ENCODE measurements around the gene ZCCHC8. TPM values are rescaled to one million over a fixed set of nuclear protein-coding genes. Genes with fewer than 3 reads are reported as not detected.

Gene ZCCHC8
- total RNA-seq, 1 experiment from 2014 or later: 30.5 TPM

DNA sequence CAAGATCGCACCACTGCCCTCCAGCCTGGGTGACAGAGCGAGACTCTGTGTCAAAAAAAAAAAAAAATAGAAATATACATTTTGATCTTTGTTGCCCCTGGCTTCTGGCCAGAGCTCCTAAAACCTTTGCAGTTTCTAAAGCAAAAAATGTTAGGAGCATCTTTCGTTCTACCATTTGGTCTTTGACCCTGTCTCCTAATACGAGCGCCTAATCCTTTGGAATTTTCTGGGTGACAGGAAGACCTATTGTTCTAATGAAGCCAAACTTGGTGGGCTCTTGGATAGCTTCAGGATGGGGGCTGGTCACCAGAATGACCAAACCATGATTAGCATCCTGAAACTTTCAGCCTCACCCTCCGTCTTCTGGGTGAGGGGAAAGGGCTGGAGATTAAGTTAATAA, 46.0 kb downstream of the ZCCHC8 start:
- ChIA-PET POLR2A (no interaction called here), CTCF (interaction anchor here (1.0 kb wide), 1 partner anchor 17 kb away, joined by 3 read pairs; no protein-coding TSS in a partner anchor), RAD21 (ENCODE audit: low non-redundant PET in 1 of 2, low total read pairs in 2 of 2, uncharacterized antibody in 2 of 2, unreplicated experiment in 2 of 2) (no interaction called here)
- Histone ChIP-seq H3K27ac (ENCODE audit: low read depth, low read length) (no peak overlapping the region), H3K9me3 (ENCODE audit: control insufficient read depth in 1 of 2, insufficient read depth in 1 of 2, low read depth in 1 of 2, low read length in 2 of 2) (no peaks in the 10 kb centered on the region), H4K20me1 (ENCODE audit: insufficient read depth) (no peaks in the 10 kb centered on the region), H2AFZ (ENCODE audit: low read depth, low read length, poor library complexity, severe bottlenecking) (no peak overlapping the region), H3K4me1 (ENCODE audit: control insufficient read depth in 1 of 2, insufficient read depth in 2 of 2, low read length in 2 of 2) (peaks cover 0 to 11% of the 10 kb centered on the region in 2 experiments; a peak in 2 of 4 replicates), H3K27me3 (ENCODE audit: insufficient read depth, low read length) (no peaks in the 10 kb centered on the region), H3K9me2 (ENCODE audit: insufficient read depth) (no peaks in the 10 kb centered on the region), H3K4me3 (replicated peaks in 1 of 2; ENCODE audit: low read depth in 1 of 2, low read length in 2 of 2) (no peak overlapping the region), H3K4me2 (ENCODE audit: low read length) (no peak overlapping the region), H3K36me3 (ENCODE audit: control insufficient read depth in 1 of 2, insufficient read depth in 2 of 2, low read length in 2 of 2) (no peaks in the 10 kb centered on the region), H3K79me2 (ENCODE audit: insufficient read depth, low read length) (no peaks in the 10 kb centered on the region), H3K9ac (ENCODE audit: low read length) (no peak overlapping the region)
- ATAC-seq (no peak), DNase-seq (ENCODE audit: low read depth, low spot score) (no peak)
- TF ChIP-seq CBX3 (IDR thresholded peaks at IDR 0.05; ENCODE audit: low read depth): no peak
- TF ChIP-seq, protein P1, sequence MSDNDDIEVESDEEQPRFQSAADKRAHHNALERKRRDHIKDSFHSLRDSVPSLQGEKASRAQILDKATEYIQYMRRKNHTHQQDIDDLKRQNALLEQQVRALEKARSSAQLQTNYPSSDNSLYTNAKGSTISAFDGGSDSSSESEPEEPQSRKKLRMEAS (IDR thresholded peaks at IDR 0.05): no peak
- no peak for TF ChIP-seq YY1 (IDR thresholded peaks at IDR 0.05; ENCODE audit: extremely low read depth, insufficient replicate concordance, low read depth, low read length)
- TF ChIP-seq FOSL1 (IDR thresholded peaks at IDR 0.05; ENCODE audit: low read depth): no peak
- no peak for TF ChIP-seq SRF (IDR thresholded peaks at IDR 0.05; ENCODE audit: low read depth)
- intact Hi-C loops (cut with micrococcal nuclease): no loop called here
- no TSS peak for BruUV-seq (replicated peaks)

DNA sequence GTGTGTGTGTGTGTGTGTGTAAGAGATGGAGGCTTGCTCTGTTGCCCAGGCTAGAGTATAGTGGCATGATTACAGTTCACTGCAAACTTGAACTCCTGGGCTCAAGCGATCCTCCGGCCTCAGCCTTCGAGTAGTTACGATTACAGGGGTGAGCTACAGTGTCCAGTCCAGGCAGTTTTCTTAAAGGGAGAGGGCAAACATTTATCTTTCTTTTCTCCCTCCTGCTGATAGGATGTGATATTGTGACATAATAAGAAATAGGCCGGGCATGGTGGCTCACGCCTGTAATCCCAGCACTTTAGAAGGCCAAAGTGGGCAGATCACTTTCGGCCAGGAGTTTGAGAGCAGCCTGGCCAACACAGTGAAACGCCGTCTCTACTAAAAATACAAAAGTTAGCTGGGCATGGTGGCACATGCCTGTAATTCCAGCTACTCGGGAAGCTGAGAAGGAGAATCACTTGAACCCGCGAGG, 46.4 kb downstream of the ZCCHC8 start:
- H3K4me1 ChIP-seq (ENCODE audit: control insufficient read depth in 1 of 2, insufficient read depth in 2 of 2, low read length in 2 of 2): peaks cover 4 to 16% of the 10 kb centered on the region in 2 experiments; a peak in 3 of 4 replicates
- H3K4me2 ChIP-seq (ENCODE audit: low read length): no peak overlapping the region
- no peaks in the 10 kb centered on the region for H3K9me3 ChIP-seq (ENCODE audit: control insufficient read depth in 1 of 2, insufficient read depth in 1 of 2, low read depth in 1 of 2, low read length in 2 of 2)
- intact Hi-C loops (cut with micrococcal nuclease): no loop called here
- no peaks in the 10 kb centered on the region for H3K36me3 ChIP-seq (ENCODE audit: control insufficient read depth in 1 of 2, insufficient read depth in 2 of 2, low read length in 2 of 2)
- H3K4me3 ChIP-seq (replicated peaks in 1 of 2; ENCODE audit: low read depth in 1 of 2, low read length in 2 of 2): no peak overlapping the region
- RAD21 ChIA-PET (ENCODE audit: low non-redundant PET in 1 of 2, low total read pairs in 2 of 2, uncharacterized antibody in 2 of 2, unreplicated experiment in 2 of 2): no interaction called here
- no peak for DNase-seq (ENCODE audit: low read depth, low spot score)
- CTCF ChIA-PET: interaction anchor here (1.0 kb wide), 1 partner anchor 17 kb away, joined by 3 read pairs; no protein-coding TSS in a partner anchor
- H3K79me2 ChIP-seq (ENCODE audit: insufficient read depth, low read length): no peaks in the 10 kb centered on the region
- no peaks in the 10 kb centered on the region for H3K27me3 ChIP-seq (ENCODE audit: insufficient read depth, low read length)
- no peaks in the 10 kb centered on the region for H3K9me2 ChIP-seq (ENCODE audit: insufficient read depth)
- no peak overlapping the region for H2AFZ ChIP-seq (ENCODE audit: low read depth, low read length, poor library complexity, severe bottlenecking)
- BruUV-seq (replicated peaks): no TSS peak
- H3K27ac ChIP-seq (ENCODE audit: low read depth, low read length): no peak overlapping the region
- H4K20me1 ChIP-seq (ENCODE audit: insufficient read depth): no peaks in the 10 kb centered on the region
- no peak overlapping the region for H3K9ac ChIP-seq (ENCODE audit: low read length)
- ATAC-seq: no peak; the same call in 1 of the 2 replicates
- POLR2A ChIA-PET: no interaction called here
- TF ChIP-seq, protein P2, sequence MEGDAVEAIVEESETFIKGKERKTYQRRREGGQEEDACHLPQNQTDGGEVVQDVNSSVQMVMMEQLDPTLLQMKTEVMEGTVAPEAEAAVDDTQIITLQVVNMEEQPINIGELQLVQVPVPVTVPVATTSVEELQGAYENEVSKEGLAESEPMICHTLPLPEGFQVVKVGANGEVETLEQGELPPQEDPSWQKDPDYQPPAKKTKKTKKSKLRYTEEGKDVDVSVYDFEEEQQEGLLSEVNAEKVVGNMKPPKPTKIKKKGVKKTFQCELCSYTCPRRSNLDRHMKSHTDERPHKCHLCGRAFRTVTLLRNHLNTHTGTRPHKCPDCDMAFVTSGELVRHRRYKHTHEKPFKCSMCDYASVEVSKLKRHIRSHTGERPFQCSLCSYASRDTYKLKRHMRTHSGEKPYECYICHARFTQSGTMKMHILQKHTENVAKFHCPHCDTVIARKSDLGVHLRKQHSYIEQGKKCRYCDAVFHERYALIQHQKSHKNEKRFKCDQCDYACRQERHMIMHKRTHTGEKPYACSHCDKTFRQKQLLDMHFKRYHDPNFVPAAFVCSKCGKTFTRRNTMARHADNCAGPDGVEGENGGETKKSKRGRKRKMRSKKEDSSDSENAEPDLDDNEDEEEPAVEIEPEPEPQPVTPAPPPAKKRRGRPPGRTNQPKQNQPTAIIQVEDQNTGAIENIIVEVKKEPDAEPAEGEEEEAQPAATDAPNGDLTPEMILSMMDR (IDR thresholded peaks at IDR 0.05 in 2 of 3, conservative IDR thresholded peaks at IDR 0.05 in 1 of 3; ENCODE audit: borderline replicate concordance in 1 of 3, insufficient read depth in 1 of 3, low read depth in 2 of 3, low read length in 2 of 3): no peak
- no peak for TF ChIP-seq ELF1 (IDR thresholded peaks at IDR 0.05; ENCODE audit: borderline replicate concordance, low read depth)
- TF ChIP-seq, protein P1 (IDR thresholded peaks at IDR 0.05): no peak
- no peak for TF ChIP-seq SP1 (IDR thresholded peaks at IDR 0.05; ENCODE audit: low read depth)
- TF ChIP-seq EGR1 (IDR thresholded peaks at IDR 0.05; ENCODE audit: low read depth): no peak
- TF ChIP-seq ZNF274 (IDR thresholded peaks at IDR 0.05; ENCODE audit: low read depth, low read length): no peak
- TF ChIP-seq JUND (IDR thresholded peaks at IDR 0.05): no peak
- no peak for TF ChIP-seq EZH2 (IDR thresholded peaks at IDR 0.05)
- TF ChIP-seq, protein P3, sequence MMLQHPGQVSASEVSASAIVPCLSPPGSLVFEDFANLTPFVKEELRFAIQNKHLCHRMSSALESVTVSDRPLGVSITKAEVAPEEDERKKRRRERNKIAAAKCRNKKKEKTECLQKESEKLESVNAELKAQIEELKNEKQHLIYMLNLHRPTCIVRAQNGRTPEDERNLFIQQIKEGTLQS (IDR thresholded peaks at IDR 0.05): no peak
- no peak for TF ChIP-seq CBX3 (IDR thresholded peaks at IDR 0.05; ENCODE audit: low read depth)
- no peak for TF ChIP-seq CEBPB (IDR thresholded peaks at IDR 0.05; ENCODE audit: low read depth)
- no peak for TF ChIP-seq RAD21 (IDR thresholded peaks at IDR 0.05; ENCODE audit: low read depth)
- no peak for TF ChIP-seq FOSL1 (IDR thresholded peaks at IDR 0.05; ENCODE audit: low read depth)

All from HCT116 (cell line).